HG03378 (cell line): Measurements from ENCODE around the gene IGSF1.
"Not testable (repeated sequence)": the region's sequence is repeated elsewhere in the genome, so short reads cannot be mapped to it uniquely, and the experiment has no call there.

Experiments used
- ATAC-seq: cut with Tn5 transposase; IDR thresholded peaks from one replicate; pipeline ENCODE4 v1.9.1; 2021; ENCODE audit warnings: mild to moderate bottlenecking, moderate library complexity; ENCODE audit not compliant: unreplicated experiment

Gene IGSF1

DNA sequence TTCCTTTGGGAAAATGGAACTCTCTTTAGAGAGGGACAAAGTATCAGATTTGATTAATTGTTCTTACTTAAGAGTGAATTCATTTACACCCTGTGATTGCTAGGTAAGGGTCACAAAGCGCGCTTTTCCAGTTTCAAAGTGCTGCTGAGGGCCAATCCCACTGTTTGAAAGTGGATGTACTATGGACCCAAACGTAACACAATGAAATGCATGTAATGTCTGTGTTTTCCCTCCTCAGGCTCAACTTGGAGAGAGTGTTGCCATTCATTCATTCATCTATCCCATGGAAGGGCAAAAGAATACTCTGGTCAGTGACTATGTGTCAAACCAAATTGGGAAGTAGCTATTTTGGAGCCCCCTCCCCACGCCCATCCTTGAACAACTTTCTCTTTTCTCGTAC lies 16.1 kb downstream of the IGSF1 start:
- no peak for ATAC-seq

DNA sequence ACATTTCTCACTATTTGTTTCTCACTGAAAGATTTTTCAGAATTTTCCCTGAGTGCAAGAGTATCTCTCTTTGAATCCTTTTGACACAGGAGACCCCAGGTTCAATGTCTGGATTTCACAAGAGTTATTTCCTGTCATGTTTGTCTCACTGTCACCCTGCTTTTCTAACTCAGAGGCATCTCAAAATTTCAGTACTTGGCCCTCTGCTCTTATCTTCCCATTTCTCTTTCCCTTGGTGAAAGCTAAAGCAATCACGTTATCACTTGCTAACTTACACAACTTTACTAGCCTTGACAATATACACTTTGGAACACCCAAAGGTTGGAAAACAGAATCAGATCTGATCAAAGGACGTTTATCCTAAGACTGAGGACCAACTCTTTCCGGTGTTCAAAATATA lies 17.3 kb downstream of the IGSF1 start:
- no peak for ATAC-seq

DNA sequence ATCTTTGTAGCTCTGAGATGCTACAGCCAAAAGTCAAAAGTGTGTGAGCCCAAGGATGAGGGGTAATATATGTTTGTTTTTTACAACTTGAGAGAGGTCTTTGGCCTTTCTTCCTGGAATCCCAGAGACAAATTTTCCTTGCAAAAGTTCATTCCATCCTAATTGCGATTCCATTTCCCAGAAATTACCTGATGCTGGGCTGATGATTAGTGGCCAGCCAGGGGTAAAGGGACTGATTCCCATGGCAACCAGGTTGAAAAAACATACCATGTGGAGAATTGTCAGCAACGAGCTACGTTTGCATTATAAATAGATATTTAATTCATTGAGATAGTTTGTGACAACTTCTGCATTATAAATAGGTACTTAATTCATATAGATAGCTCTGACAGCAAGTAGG lies 17.8 kb downstream of the IGSF1 start:
- no peak for ATAC-seq

DNA sequence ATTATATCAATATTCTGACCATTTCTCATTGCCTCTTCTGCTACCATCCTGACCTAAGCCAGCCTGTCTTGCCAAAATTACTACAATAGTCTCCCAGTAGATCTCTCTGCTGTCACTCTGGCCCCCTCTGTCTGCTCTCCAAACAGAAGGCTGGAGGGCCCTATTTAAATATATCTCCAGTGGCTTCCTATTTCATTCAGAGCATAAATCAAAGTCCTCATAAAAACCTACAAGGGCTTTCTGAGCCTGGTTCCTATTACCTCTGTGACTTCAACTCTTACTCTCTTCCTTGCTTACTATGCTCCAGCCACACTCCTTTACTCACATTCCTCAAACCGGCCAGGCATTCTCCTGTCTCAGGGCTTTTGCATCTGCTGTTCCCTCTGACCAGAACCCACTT lies 19.0 kb downstream of the IGSF1 start:
- no peak for ATAC-seq

DNA sequence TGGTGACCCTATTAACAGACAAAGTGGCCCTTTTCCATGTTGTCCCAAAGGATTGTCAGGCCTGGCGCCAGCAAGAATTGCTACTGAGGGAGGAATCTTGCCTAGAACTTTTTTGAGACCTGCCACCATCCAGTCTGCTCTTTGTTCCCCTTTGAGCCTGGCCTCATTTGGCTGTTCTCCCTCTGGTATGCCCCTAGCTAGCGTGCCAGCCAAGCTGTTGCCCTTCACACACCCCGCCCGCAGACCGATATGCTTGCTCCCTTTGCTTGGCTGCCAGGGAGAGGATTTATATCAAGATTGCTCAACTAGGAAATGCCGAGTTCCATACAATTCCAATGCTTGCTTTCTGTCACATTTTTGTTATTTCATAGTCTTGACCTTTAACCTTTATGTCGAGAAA lies 24.4 kb downstream of the IGSF1 start:
- ATAC-seq = no peak

DNA sequence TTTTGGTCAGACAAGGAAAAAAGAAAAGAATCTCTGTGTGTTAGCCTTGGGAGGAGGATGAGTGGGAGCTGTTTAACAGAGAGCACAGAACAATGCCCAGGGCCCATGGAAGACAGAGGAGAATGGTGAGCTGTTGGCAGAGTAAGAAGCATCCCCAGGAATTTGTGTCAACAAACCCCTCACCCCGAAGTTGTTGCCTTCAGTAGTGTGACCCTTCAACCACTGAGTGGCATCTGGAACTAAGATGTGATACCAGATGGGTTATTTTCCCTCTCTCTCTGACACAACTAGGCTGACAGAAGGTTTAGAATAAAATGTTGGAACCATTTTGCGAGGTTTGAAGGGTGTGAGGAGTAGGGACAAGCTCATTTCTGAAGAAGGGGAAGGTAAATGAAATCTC lies 25.1 kb downstream of the IGSF1 start:
- ATAC-seq = no peak

DNA sequence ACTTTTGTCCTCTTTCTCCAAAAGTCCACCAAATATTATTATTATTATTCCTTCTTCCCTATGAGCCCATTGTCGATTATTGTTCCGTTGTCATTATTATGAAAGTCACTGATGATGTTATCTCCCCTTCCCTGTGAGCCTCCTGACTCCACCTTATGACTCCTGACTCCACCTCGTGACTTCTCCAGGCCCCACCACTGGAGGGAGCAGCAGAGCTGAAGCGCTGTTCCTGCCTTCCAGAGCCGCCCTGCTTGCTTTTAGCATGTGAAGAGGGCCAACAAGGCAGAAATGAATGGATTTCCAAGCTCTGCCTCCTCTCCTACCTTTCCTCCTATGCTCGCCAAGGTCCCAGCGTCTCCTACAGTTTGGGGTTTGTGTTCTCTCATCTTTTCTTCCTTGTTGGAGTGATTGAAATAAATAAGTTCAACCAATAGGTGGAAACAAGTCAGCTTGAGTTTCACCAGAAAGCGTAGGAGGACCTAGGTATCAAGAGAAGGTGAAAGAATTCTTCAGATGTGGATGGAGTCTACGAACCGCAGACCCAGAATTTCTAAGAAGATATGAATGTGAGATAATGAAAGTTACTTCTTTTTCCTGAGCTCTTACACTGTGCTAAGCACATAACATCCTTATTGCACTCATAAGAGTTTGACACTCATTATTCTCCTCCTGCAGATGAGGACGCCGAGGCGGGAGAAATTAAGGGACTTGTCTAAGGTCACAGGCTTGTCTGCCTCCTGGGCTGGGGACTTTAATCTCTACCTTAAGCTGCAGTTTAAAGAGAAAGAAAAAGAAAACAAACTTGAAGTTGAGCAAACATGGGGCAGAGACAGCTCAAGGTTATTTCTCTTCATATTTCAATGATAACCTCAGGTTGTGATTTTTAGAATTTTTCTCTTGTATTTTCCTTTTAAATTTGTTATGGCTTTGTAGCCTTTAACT lies 26.1 kb downstream of the IGSF1 start:
- no peak for ATAC-seq

DNA sequence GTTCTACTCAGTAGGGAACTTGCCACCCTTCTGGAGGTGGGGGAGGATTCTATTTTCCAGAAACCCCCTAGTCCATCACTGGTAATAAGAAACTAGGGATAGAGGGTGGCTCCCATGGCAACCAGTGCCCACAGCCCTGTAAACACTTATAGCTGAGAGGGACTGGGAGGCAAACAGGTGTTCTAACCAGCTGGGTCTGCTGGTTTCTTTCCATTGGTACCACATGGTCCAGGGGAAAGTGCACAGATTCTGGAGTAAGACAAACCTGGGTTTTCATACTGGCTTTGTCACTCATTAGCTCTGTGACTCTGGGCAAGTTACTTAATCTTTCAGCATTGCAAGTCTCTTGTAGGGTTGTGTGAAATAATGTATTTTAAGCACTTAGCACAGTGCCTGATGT lies 26.9 kb downstream of the IGSF1 start:
- ATAC-seq = no peak

DNA sequence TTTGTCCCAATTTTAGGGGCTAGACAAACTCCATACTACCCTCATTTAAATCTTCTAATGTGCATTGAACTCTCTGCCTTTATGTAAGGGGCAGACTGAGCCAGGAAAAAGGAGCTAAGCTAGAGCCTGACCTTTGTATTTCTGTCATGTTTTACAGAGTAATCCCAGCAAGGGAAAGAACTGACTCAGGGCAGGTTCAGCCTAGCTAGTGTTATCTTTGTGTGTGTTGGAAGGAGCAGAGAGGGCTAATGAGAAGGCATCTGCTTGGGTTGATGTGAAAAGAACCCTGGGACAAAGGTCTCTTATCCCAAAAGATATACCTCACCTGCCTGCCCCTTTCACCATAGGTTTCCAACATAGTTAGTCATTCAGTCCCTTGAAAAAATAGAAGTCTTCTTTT lies 31.7 kb downstream of the IGSF1 start:
- no peak for ATAC-seq

DNA sequence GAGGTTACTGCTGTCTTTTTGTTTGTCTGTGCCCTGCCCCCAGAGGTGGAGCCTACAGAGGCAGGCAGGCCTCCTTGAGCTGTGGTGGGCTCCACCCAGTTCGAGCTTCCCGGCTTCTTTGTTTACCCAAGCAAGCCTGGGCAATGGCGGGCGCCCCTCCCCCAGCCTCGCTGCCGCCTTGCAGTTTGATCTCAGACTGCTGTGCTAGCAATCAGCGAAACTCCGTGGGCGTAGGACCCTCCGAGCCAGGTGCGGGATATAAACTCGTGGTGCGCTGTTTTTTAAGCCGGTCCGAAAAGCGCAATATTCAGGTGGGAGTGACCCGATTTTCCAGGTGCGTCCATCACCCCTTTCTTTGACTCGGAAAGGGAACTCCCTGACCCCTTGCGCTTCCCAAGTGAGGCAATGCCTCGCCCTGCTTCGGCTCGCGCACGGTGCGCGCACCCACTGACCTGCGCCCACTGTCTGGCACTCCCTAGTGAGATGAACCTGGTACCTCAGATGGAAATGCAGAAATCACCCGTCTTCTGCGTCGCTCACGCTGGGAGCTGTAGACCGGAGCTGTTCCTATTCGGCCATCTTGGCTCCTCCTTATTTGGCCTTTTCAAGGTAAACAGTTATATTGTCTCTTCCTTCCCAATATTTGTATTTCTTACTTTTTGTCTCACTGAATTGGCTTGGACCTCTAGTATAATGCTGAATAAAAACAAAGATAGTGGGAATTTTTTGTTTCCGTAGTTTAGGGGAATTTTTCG lies 37.9 kb downstream of the IGSF1 start:
- not testable (repeated sequence) for ATAC-seq

DNA sequence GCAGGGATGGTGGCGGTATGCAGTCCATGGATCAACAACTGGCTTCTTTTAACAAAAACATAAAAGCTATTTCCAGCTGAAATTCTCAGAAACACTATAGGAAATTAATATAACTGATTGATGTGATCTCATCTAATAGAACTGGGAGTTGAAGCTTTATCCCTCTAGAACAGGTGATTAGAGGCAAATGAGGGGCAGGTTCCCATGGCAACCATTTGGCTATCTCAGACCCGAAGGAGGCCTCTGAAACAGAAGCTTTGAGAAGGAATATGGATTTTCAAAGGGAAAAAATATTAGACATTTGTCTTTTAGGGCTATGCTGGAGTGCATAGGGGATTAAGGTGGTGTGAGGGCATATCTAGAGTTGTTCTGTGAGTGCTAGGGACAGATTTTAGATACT lies 50.0 kb downstream of the IGSF1 start:
- no peak for ATAC-seq

DNA sequence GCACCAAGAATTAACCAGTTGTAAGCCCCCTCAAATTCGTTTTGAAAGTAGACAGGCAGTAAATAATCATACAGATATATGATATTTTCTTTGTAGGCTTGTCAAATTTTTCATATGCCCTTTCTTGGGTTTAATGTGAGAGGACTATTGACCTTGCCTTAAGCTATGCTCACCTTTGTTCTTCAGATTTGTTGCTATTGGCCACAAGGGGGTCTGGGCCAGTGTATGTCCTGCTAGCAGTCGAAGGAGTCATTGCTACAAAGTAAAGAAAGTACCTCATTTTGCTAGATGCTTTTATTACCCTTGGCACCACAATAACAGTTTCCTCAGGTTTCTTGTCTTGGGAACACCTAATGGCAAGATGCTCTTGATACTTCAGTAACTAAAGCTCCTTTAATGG lies 51.7 kb downstream of the IGSF1 start:
- ATAC-seq = no peak

DNA sequence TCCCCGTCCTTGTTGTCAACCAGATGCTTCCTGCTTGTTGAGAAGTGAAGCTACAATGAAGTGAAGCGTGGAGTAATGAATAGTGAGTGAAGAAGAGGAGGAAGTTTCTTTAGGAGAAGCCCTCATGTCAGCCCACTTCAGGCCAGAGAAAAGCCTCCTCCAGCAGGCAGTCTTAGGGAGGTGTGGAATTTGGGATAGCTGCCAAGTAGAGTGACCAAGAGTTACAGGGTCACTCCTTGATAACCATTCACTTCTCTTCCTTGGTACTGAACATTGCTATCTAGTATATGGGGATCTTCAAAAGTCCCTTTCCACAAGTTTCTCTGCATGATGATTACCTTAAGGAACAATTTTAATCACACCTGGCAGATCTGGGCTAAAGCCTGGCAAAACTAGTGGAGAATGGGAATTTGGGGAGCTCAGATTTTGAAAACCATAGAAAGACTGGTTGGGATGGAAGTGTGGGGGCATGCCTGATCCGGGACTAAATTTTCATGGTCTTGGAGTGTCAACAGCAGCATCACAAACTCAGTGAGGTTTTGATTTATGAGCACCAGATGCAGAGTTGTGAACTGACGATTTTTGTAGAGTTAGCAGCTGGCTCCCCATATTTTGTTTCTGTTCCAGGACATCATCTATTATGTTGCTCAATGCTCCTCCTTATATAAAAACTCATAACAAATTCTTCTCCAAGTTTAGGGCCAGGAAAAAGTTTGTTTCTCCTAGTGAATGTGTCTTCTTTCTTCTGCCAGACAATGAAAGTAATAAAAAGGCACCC lies 53.1 kb downstream of the IGSF1 start:
- no peak for ATAC-seq

DNA sequence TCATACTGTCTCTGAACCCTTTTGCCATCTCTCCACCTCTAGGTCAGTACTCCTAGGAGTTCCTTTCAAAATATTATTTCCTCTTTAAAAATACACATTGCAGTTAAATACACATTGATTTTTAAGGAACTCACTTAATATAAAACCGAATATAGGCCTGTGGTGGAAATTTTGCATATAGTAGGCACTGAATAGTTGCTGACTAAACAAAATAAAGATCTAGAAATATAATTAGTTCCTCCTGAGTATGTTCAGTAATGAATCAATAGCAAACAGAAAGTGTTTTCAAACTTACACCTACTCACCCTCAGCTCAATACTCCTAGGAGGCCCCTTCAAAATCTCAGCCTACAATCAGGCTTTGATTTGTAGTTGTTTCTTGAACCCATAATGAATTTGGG lies 61.5 kb downstream of the IGSF1 start:
- no peak for ATAC-seq

DNA sequence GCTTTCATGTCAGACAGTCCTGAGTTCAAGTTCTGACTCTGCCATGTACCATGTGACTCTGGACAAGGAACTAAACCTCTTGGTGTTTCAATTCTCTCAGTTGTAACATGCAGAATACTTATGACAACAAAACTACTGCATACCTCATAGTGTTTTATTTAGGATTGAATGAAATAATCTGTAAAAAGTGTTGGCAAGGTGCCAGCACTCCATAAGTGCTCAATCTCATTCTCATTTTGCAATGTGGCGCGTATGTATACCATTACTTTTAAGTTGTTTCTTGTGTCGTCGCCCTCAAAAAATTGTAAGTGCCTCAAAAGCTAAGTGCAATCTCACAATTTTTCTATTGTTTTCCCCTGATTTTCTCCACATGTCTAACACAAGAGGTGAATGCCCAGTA lies 62.5 kb downstream of the IGSF1 start:
- ATAC-seq = no peak

DNA sequence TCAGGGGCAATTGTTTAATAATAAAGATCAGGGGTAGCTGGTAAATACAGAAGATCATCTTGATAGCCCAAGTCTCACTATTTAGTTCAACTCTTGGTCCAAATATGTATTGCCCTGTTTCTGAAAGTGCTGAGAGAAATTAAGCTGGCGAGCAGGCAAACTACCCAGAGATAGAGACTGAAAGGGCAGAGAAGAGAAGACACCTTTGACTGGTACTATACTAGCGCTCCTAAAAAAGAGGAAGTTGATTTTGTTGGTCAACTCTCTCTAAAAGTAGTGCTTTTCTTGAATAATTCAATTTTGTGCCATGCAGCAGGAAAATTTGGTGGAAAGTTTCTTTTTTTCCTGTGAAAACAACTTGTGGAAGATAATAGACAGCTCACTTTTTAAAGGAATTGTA lies 64.0 kb downstream of the IGSF1 start:
- no peak for ATAC-seq
